HG03439 (cell line): ENCODE data around the gene F2.
"Not testable (repeated sequence)": the region's sequence is repeated elsewhere in the genome, so short reads cannot be mapped to it uniquely, and the experiment has no call there.

Experiments
- ATAC-seq: cut with Tn5 transposase; IDR thresholded peaks from one replicate; pipeline ENCODE4 v1.9.1; 2021; ENCODE audit warnings: mild to moderate bottlenecking, moderate library complexity; ENCODE audit not compliant: unreplicated experiment

Gene F2

DNA sequence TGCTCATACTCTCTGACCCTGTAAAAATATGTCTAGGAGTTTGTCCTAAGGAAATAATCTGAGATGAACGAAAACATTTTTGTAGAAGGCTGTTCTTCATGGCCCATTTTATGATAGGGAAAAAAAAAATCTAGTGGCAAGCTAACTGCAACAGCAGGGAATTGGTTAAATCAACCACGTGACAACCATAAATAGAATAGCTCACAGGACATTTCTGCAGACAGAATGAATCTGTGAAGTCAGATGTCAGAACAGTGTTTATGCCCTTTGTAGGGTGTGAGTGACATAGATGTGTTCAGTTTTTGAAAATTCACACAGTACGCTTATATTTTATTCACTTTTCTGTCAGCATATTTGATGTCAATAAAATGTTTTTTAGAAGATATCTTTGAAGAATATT is 34.6 kb upstream of the F2 start:
- ATAC-seq, result no peak

DNA sequence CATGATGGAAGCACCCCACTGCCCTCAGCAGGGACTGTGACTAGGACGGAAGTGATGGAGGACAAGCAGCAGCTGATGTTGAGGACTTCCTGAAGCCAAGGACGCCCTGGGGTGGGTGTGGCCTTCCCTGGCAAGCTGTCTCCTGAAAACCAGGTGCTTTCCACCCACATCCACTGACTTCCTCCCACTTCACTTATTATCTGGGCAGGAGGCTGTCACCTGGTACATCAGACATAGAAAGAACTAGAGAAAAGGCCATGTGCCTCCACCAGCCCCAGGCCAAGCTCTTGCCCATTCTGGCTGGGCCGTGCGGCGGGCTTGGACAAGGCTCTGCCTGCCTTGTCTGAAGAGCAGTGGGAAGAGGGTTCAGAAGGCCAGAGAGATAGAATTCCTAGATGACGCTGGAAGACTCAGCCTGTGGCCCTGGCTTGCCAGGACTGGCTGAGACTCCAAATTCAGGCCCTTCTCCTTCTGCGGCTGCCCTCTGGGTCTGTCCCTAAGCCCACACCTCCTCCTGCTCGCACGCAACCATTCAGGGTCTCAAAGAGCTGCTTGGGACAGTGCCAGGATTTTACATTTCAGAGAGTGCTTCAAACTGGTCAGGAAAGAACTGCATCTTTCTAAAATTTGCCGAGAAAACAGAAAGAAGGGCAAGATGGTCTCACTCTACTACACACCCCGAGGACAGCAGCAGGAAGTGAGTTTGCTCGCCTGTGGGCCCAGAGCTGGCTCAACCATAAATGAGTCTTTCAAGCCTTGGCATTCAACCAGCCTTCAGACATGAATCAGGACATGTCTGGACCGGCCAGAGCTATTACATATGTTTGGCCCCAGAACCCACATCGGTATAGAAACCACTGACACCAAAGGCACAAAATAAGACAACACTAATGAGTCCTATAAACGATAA is 31.9 kb upstream of the F2 start:
- ATAC-seq, result no peak

DNA sequence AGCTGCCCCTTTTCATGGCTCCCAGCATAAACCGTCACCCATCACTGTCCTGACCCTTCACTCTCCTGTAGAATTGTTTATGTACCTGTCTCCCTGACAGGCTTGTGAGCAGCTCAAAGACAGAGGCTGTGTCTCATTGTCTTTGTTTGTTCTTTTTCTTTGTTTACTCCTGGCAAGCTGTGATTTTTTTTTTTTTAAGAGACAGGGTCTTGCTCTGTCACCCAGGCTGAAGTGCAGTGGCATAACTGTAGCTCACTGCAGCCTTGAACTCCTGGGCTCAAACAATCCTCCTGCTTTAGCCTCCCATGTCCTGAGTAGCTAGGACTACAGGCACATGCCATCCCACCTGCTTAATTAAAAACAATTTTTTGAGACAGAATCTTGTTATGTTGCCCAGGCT is 28.3 kb upstream of the F2 start:
- ATAC-seq, result no peak

DNA sequence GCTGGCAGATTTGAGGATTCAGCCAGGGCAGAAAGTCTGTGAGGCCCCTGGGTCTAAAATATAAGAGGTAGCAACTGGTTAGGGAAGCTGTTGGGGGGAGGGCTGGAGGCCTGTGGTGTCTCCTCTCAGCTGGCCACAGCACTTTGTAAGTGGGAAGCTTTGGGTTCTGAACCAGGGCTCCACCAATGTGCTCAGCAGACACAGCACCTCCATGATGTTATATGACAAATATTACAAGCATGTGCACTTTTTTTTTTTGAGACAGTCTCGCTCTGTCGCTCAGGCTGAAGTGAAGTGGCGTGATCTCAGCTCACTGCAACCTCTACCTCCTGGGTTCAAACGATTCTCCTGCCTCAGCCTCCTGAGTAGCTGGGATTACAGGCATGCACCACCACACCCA is 26.6 kb upstream of the F2 start:
- no peak for ATAC-seq

DNA sequence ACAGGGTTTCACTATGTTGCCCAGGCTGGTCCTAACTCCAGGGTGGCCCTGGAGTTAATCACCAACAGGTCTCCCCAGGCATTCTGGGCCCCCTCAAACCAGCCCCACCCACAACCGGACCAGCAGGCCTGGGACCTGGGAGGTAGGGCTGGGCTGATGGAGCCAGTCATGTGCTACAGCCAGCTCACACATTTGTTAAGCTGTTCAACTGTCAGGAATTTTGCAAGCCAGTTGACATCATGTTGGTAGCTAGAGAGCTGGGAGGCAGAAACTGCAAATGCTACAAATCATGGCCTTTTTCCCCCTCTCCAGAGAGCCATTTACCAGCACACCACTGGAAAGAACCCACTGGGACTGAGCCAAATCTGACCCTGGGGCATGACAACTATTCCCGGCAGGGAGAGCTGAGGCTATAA is 25.4 kb upstream of the F2 start:
- ATAC-seq, result no peak

DNA sequence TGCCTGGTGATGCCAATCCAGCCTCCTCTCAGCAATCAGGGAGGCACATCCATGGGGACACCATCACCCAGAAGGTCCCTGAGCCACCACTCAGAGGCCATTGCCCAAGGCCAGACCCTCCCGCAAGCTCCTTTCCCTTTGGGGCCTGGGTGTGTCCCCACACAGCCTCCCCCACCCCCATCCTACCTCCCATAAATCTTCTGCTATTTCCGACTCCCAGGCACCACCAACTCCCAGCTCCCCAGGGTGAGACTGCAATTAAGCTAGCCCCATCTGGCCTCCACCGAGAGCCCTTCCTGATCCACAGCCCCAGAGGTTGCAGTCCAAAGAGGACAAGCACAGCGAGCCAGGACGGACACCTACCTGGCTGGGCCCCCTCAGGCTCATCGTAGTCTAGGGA is 24.9 kb upstream of the F2 start:
- ATAC-seq, result no peak

DNA sequence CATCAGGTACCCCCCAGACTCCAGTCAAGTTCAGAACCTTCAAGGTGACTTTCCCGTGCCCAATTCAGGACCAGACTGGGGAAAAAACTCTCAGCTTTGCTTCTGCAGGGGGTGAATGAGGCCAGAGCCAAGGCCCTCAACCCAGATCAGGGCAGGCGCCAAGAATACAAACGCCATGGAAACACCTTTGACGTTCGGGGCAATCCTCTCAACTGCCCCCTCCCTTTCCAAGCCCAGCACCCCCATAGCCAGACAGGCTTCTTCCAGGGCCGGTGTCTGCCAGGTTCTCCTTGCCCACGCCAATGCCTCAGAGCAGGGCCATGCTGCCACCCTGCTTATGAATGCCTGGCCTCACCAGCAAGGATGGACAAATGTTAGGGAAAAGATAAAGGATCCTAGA is 24.4 kb upstream of the F2 start:
- ATAC-seq, result no peak

DNA sequence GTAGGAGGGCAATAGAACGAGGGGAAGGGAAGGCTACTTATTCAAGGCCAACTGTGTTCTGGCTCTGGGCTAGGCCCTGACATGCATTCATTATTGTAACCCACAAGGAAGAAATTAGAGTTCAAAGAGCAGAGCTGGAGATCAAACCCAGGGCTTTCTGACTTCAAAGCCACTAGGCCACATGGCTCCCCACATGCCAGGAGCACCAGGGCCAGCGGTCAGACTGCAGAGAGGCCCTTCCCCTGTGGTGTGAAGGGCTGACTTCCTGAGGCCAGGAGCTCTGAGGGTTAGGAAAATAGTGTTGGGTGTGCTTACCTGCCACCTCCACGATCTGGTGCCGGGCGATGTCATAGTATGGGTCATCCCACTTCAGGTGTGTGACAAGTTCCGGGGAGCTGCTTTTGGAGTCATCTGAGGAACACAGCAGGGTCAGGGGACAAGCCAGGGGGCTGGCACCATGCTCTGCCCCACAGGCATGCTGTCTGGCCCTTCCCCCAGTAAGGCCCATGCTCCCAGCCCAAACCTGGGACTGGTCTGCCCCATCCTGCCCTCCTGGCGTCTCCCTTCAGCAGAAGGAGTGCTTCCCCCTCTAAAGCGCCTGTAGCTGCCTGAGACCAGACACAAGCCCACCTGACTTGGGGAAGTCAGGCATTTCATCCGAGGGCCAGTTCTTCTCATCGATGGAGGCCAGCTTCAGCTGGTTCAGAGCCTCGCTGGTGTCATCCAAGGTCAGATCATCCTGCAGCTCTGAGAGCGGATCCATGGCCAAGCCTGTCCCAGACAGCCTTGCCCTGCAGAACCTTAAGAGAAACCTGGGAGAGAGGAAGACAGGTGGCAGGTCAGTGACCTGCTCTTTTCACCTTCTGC is 23.4 kb upstream of the F2 start:
- no peak for ATAC-seq

DNA sequence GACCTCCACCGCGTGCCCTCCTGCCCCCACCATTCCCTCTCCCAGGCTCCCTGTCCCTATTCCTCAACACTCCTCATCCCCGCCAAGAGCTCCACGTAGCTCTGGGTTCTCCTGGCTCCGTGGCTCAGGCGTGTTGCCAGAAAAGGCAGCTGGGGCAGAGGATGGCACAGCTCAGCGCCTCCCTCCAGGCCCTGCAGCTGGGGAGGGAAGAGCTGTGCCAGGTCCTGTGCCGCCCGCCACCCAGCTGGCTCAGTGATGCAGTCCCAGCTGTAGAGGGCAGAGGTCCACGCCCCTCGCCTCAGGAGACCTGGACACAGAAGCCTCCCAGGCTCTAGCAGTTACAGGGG is 22.8 kb upstream of the F2 start:
- no peak for ATAC-seq

DNA sequence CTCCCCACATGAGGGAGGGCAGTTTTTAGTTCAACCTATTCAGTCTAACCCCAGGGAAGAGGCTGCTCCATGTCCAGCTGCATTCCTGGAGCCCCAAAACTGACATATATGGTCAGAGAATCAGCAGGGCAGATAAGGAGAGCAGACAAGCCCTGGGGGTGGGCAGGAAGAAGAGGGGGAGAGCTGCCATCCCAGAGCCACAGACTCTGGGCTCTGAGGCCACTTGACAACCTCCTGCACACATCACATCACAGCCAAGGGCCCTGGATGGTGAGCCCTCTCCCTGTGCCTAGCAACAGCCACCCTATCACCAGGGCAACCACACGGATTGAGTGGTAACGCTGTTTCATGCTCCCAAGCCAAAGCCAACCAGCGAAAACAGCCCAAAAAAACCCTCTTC is 21.7 kb upstream of the F2 start:
- no peak for ATAC-seq

DNA sequence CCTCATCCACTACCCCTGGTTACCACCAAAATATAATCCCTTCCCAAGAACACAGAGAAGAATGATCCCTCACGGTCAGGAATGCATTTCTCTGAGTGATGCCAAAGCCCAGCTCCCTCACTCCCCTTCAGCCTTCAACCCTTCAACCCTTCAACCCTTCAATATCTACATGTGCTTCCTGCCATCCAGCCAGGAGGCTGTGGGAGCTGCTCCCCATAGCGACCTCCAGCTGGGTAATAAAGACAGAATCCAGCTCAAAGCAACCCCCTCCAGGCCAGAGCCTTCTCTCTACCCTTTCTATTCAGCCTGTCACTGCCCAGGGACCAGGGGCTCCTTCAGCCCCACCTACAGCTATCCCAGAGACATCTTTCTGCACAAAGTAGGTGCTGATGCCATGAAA is 21.3 kb upstream of the F2 start:
- ATAC-seq, result no peak

DNA sequence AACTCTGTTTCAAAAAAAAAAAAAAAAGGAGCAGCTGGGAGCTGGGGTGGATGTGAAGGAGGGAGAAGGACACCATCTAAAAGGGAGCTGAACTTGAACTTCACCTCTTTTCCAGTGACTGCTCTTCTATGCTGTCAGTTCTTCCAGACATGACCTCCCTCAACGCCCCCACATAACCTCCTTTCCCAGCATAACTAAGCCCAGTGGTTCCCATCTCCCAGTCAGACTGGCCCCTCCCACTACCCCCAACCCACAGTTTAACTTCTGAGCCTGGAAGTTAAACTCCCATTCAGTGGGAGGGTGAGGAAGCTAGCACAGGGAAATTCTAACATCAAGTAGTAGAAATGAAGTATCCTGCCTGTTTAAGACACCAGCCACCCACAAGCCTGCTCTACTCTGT is 20.4 kb upstream of the F2 start:
- no peak for ATAC-seq

DNA sequence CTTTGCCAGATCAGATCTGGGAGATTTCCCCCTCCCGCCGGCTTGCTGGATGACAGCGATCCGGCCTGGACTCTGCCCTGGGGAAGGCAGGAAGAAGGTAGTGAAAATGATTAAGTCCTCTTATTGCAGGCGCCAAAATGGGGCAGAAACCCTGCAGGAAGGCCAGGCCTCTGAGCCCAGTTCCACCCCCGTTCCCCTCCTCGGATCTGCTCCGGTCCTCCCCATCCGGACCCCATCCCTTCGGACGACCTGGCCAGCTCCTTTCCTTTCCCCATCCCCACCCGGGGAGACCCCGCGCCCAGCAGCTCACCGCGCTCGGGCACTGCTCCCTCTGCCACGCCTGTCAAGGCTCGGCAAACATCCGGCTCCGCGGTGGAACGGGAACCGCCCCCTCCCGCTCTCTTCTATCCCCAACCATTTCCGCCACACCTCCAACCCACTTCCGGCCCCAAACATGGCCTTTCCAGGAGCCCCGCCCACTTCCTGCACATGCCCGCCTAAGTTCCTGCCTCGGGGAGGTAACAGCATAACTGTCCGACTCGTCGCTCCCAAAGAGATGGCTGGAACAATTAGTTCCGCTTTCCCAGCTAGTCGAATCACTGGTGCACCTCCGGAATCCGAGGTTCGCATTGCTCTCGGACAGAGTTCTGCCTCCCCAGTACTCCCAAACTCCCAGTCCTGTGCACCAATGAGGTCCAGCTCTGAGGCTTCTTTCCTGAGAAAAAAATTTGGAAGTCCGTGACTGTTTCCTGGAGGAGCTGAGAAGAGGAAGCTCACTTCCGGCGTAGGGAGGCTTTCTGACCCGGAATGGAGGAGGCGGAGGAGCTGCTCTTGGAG is 18.6 kb upstream of the F2 start, which contains the start of the genes ARHGAP1 and ZNF408:
Gene ARHGAP1, minus strand, starts transcription at position 379 of the 837 bp plus-strand sequence. CDS start 4,512 bp downstream, outside the sequence.
Gene ZNF408, plus strand, starts transcription at position 791 of the 837 bp plus-strand sequence. Its CDS starts 17 bp downstream, at position 808.
- ATAC-seq, result peak; percentile 89

DNA sequence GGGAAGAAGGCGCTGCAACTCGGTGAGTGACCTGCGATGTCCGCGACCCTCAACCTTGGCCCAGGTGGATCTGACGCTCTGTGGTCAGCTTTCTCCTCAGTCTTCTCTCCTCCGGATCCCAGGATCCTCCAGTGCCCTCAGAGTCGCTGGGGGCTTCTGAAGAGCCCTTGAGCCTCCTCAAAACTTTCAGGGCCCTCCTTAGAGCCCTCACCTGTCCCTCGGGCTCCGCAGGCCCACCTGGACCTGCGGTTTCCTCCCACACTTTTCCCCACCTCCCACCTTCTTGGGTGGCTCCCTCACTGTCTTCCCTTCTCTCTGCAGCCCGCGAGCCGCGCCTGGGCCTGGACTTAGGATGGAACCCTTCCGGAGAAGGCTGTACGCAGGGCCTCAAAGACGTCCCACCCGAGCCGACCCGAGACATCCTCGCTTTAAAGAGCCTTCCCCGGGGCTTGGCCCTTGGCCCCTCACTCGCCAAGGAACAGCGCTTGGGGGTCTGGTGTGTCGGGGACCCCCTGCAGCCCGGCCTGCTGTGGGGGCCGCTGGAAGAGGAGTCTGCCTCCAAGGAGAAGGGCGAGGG is 17.8 kb upstream of the F2 start:
- no peak for ATAC-seq

DNA sequence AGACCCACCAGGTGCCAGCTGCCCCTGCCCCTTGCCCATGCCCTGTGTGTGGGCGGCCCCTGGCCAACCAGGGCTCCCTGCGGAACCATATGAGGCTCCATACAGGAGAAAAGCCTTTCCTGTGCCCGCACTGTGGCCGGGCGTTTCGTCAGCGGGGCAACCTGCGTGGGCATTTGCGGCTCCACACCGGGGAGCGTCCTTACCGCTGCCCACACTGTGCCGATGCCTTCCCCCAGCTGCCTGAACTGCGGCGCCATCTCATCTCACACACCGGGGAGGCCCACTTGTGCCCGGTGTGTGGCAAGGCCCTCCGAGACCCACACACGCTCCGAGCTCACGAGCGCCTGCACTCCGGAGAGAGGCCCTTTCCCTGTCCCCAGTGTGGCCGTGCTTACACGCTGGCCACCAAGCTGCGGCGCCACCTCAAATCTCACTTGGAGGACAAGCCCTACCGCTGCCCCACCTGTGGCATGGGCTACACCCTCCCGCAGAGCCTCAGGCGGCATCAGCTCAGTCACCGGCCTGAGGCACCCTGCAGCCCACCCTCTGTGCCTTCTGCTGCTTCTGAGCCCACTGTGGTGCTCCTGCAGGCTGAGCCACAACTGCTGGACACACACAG is 13.8 kb upstream of the F2 start:
- ATAC-seq, result no peak

DNA sequence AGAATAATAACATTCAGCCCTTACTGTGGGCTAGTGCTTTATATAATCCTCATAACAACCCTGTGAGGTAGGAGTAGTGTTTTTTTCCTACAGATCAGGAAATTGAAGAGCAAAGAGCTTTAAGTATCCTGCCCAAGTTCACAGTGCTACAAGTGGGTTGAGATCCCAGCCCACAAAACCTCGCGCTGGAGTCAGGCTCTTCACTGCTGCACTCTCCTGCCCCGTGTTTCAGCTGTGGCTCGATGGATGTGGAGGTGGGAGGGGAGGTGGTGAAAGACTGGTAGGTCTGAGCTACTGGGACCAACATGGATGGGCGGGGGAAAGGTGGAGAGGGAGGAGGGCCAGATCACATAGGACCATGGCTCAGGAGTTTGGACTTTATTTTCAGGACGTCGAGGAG is 12.1 kb upstream of the F2 start:
- ATAC-seq, result no peak

DNA sequence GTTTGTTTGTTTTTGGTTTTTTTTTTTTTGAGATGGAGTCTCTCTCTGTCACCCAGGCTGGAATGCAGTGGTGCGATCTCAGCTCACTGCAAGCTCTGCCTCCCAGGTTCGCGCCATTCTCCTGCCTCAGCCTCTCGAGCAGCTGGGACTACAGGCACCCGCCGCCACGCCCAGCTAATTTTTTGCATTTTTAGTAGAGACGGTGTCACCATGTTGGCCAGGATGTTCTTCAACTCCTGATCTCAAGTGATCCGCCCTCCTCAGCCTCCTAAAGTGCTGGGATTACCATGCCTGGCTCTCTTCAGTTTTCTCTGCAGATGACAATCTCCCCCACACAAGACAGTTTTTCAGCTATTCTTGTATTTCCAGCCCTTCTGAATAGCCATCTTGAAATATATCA is 9.7 kb upstream of the F2 start:
- ATAC-seq, result not testable (repeated sequence)

DNA sequence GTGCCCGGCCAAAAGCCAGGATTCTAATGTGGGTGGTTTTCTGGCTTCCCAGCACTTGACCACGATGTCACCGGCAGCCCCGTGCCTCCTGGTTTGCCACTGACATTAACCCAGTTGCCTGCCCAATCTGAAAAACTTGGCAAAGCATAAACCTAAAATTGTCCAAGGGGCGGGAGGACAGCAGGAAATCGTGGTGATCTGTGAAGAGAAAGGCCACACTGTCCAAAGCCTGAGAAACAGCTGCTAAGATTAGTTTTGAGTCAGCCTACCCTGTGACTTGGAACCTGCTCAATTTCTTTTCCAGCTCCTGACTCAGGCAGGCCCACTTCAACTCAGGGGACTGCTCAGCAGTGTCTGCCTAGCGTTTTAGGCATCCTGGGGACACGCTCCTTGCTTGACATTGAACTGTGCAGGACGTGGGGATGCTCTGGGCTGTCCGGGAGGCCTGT is 8.2 kb upstream of the F2 start:
- ATAC-seq, result no peak

DNA sequence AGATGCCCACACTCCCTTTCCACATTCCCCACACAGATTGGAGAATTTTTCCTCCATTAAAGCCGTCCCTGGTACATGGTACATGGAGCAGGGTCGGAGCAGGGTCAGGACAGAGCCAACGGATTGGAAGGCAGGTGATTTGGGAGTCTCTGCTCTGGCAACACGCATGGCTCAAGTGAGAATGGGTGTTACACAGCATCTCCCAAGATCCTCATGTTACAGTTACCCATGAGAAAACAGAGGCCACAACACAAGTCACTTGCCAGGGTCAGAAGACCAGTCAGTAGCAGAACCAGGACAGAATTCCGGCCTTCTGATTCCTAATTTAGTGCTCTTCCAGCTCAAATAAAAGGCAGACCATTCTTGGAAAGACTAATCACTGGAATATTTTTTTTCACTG is 7.7 kb upstream of the F2 start:
- ATAC-seq, result no peak
